HG02571 (cell line): Measurements from ENCODE around the gene RETREG1.
"Not testable (repeated sequence)": the region's sequence is repeated elsewhere in the genome, so short reads cannot be mapped to it uniquely, and the experiment has no call there.

Experiments
- ATAC-seq: cut with Tn5 transposase; IDR thresholded peaks from one replicate; pipeline ENCODE4 v1.9.1; 2021; ENCODE audit warnings: mild to moderate bottlenecking, moderate library complexity; ENCODE audit not compliant: unreplicated experiment

The RETREG1 gene, protein sequence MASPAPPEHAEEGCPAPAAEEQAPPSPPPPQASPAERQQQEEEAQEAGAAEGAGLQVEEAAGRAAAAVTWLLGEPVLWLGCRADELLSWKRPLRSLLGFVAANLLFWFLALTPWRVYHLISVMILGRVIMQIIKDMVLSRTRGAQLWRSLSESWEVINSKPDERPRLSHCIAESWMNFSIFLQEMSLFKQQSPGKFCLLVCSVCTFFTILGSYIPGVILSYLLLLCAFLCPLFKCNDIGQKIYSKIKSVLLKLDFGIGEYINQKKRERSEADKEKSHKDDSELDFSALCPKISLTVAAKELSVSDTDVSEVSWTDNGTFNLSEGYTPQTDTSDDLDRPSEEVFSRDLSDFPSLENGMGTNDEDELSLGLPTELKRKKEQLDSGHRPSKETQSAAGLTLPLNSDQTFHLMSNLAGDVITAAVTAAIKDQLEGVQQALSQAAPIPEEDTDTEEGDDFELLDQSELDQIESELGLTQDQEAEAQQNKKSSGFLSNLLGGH

DNA sequence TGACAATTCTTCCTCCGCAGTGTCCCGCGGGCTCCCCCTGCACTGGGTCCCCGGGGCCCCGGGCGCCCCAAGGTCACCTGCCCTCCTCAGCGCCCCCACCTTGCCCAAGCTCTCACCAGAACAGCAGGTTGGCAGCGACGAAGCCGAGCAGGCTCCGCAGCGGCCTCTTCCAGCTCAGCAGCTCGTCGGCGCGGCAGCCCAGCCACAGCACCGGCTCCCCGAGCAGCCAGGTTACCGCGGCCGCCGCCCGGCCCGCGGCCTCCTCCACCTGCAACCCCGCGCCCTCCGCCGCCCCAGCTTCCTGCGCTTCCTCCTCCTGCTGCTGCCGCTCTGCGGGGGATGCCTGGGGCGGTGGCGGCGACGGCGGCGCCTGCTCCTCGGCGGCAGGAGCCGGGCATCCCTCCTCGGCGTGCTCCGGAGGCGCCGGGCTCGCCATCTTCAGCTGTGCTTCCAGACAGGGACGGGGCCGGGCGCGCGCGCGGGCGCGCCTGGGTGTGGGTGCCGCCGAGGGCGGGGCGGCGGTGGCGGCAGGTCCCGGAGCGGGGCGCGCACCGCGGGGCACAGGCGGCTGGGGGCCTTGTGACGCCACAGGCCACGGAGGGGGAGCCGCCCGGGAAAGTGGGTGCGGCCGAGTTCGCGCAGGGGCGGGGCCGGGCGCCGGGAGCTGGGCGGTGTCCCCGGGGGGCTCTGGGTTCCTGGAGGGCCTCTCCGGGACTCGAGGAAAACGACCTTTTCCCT is at the start of gene RETREG1:
Gene RETREG1, minus strand, starts transcription at position 462 of the 738 bp plus-strand sequence. Its CDS starts 26 bp downstream, at position 436.
- peak; percentile 63 for ATAC-seq

DNA sequence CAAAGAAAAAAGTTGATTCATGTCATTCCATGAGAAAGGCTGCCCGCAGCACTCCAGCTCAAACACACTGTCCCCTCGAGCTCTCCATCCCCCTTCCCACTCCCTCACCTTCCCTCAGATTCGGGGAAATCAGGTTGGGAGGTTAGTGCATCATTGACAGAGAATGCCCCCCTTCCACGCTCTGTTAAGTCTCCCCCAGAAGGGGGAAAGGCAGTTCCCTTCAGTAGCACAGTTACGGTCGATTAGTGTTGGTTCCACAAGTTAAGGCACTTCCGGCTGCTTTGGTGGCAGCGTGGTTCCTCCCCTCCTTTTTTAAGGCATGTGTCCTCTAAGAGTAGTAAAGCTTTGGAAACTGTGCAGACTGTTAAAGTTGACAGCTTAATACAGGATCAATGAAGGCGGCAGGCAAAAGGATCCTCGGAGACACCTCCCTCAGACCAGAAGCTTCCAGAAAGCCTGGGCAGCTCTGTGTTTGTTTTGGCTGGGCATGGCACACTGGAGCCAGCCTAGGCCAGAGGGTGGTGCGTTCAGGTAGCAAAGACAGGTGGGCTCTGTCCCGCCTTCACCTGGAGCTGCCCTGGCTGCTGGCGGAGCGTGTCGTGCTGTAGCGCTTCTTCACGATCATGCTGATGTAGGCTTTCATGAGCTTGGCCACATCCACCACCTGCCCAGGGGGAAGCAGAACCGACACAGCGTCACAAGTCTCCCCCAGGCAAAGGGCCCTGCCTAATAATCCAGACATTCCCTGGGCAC is 49.5 kb upstream of the RETREG1 start:
- ATAC-seq, result no peak

DNA sequence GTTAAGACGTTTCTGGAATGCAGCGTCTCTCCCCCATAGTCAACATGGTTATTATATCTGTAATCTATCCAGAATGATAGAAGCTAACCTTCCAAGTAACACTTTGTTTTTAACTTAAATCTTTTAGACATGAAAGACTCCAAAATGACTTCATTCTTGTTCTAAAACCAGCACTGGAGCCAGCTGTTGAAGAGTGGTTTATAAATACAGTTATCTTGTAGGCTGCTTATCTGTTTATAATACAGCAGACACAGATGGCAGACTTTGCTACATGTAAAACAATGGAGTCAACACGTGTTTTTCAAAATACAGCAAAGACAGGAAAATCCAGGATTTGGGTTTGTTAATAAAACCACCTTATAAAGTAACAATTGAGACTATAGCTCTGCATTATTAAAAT is 48.8 kb upstream of the RETREG1 start:
- ATAC-seq, result no peak

DNA sequence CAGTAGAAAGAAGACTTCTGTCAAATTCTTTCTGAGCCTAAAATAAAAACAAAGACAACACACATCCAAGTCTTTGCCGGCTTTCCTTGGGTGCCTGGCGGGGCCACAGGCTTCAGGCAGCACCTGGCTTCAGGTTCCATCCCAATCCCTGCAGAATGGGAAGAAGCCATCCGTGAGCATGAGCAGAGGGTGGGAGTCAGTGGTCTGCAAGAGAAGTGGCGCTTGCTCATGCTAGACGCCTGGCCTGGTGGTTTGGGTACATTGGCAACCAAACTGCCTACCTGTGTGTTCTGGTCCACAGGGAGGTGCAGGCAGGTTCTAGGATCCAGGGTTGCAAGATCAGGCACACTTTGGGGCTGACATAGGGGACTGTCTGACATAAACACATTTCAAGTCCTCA is 47.6 kb upstream of the RETREG1 start:
- ATAC-seq, result no peak

DNA sequence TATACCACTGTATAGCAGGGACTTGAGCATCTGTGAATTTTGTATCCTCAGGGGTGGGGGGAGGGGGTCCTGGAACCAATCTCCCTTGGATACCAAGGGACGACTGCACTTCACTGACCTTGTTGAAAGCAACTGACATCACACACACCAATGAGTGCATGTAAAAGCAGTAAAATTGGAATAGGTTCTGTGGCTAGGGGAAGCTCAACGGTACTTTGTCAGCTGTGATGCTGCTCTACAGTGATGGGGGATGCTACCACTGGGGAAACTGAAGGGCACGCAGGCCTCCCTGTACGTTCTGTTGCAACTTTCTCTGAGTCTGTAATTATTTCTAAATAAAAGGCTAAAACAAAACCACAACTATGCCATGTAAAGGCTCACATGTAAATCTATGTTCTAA is 47.0 kb upstream of the RETREG1 start:
- no peak for ATAC-seq

DNA sequence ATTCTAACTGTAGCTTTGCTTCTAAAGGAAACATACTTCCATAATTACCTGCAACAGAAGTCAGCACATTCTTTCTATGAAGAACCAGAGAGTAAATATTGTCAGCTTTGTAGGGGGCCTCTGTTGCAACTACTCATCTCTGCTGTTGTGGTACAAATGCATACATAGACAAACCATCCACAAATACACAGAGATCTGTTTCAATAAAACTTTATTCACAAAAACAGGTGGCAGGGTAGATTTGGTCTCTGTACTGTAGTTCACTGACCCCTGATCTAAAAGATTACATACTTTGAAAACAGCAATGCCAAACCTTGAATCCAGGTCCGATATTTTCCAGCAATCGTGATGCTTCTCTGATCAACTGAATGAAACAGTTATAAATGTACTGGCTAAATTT is 44.9 kb upstream of the RETREG1 start:
- no peak for ATAC-seq

DNA sequence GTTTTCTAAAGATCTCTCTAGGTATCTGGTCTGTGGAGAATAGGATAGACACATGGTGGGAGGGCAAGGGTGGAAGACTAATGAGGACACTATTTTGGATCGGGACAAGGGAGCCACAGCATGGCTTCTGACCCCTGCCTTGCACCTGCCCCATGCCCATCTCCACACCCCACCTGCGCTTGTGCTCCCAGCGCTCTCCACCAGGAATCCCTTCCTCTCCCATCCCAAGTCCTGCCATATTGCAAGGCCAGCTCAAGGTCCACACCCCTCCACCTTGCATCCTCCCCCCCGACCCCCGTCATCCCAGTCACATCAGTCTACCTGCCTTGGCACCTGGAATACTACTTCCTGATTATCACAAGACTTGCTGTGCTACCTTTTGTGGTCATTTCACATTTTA is 44.2 kb upstream of the RETREG1 start:
- no peak for ATAC-seq

DNA sequence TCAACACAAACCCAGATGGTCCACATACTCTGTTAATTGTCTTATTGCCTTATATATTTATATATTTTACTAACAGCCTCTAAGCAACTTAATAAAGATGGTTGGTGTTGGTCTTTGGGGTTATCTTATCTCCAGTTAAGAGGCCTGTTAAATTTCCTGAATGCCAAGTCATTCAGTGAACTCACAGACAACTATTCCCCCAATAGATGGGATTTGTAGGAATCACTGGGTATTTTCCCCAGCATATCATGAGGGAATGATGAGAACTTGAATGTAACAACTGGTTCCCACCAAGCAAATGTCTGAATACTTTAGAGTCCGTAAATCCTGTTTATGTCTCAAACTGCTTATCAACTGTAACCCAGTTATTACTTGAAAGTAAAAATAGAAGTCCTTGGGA is 42.7 kb upstream of the RETREG1 start:
- ATAC-seq, result no peak

DNA sequence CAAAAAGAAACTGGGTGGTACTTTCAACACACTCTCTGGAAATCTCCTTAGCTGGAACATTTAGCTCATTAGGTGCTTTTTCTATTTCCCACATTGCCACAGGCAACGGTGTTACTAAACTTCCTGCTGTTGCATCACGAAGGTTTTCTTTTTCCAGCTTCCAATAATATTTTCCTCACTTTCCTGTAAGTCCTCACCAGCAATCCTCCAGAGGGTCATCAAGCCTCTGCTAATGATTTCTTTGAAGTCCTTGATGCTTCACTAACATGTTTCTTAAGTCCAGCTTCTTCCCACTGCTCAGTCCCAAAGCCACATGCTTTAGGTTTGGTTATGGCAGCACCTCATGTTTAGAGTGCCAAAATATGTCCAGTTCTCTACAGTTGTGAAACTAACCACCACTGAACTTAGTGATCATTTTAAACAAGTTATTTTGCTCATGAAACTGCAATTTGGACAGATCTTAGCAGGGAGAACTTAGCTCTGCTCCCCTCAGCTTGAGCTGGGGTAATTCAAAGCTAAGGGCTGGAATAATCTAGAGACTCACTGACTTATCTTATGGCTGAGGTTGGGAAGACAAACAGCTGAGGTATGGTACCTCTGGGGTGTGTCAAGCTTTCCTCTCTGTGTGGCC is 39.9 kb upstream of the RETREG1 start:
- no peak for ATAC-seq

DNA sequence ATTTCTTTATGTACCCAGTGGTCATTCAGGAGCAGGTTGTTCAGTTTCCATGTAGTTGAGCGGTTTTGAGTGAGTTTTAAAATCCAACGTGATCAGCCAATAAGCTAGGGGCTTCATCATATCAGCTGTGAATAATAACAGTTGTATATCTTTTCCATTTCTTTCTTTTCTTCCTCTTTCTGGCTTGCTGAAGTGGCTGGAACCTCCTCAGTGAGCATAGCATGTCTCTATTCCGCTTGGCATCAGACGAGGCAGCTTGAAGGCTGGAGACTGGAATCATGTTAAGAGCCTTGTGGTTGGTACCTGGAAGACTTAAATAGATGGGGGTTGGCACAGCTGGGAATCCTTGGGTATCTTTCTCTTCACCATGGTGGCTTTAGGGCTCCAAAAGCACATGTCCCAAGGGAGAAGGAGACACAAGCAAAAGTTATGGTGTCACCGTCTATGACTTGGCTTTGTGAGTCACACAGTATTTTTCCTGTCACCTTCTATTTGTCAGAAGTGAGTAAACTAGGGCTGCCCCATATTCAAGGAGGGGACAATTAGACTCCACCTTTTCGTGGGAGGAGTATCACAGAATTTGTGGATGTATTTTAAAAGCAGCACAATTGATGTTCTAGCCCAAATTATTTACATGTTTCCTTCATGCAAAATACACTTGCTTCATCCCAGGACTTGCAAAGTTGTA is 38.0 kb upstream of the RETREG1 start:
- no peak for ATAC-seq

DNA sequence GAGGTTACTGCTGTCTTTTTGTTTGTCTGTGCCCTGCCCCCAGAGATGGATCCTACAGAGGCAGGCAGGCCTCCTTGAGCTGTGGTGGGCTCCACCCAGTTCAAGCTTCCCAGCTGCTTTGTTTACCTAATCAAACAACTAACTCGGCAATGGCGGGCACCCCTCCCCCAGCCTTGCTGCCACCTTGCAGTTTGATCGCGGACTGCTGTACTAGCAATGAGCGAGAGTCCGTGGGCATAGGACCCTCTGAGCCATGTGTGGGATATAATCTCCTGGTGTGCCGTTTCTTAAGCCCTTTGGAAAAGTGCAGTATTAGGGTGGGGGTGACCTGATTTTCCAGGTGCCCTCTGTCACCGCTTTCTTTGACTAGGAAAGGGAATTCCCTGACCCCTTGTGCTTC is 31.9 kb upstream of the RETREG1 start:
- not testable (repeated sequence) for ATAC-seq

DNA sequence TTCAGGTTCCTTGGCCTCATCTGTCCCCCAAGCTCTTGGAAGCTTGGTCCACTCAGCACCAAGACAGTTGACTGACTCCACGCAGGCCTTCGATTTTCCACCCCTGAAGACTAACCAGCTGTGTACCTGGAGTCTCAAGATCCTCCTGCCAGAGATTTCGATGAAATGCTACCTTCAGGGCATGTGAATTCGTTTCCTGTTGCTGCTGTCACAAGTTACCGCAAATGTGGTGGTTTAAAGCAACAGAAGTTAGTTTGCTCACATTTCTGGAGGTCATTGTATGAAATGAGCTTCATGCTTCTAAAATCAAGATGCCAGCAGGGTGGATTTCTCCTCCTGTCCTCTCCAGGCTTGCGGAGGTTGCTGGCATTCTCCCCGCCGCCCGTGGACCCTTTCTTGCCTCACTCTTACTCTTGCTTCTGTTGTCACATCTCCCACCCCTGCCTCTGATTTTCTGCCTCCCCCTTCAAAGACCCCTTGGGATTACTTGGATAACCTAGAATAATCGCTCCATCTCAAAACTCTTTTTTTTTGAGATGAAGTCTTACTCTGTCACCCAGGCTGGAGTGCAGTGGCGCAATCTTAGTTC is 27.6 kb upstream of the RETREG1 start:
- ATAC-seq, result no peak

DNA sequence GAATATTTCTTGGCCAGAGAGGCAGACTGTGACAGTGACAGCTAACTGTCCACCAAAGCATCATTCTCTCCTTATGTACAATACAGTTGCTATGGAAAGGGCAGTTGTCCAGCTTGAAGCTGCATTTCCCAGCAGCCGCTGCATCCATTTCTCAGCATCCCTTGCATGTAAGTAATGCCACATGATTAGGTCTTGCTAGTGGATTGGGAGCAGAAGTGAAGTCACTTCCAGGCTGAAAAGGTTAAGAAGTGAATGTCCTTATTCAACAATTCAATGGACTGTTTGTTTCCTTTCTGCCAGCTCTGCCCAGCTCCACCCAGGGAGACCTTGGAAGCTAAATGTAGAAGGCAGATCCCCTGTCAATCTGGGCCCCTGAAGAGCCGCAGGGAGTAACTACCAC is 26.1 kb upstream of the RETREG1 start:
- ATAC-seq, result no peak

DNA sequence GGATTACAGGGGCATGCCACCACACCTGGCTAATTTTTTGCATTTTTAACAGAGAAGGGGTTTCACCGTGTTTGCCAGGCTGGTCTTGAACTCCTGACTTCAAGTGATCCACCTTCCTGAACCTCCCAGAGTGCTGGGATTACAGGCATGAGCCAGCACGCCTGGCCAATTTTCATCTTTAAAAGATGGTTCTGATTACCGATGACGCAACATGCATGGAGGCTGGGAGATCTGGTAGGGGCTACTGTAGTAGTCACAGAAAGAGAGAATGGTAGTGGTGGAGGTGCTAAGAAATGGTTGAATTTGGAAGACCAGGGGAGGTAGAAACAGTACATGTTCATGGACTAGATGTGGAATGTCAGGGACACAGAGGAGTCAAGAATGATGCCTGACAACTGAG is 22.4 kb upstream of the RETREG1 start:
- ATAC-seq, result no peak

DNA sequence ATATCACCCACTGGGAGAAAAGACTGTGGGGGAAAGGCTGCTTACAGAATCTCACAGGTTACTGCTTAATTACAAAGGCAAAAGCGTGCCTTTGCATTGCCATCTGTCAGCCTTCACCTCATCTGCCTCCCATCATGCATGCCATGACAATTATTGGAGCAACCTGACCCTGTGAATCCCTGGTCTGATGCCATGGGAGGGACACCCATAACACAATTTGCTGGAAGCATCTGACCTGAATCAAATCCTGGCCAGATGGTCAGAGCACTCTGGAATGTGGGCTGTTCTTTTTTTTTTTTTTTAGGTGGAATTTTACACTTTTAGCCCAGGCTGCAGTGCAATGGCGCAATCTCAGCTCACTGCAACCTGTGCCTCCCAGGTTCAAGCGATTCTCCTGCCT is 11.6 kb upstream of the RETREG1 start:
- ATAC-seq, result no peak

DNA sequence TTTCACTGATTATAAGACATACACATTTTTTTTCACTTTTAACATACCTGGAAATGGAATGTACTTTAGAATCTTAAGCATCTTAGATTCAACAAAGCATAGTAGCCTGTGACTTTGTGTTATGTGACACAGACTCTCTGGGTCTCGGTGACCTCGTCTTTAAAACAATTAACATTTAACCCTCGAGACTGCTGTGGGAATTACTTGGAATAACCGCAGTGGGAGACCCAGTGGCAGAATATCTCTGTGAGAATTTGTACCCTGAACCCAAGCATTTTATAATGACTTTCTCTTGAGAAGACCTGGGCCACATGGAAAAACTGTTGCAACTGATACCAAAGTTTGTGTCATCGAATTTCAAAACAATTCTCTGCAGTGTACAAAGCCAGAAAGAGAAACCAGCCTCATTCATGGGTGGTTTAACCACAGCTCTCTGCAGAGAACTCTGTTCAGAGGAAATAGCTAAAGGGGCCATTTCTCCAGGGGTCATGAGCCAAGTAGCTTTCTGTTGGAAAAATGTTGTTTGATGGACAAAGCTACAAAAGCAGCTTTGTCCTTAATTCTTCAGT is 10.0 kb upstream of the RETREG1 start:
- no peak for ATAC-seq

DNA sequence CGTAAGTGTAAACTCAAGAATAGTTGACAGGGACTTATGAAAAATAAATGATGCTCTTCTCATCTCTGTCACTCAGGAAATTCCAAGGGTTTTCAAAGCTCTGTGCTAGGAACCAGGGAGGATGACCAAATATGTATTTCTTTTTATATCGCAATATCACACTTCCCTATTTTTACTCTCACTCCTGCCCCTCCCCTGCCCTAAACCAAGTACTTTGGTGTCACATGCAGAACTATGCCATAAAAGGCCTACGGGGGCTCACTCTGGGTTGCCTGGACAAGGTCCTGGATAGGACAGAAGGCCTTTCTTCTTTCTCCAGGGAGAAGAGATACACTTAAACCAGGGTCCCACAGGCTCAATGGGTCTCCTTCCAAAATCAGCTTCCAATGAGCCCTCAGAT is 8.3 kb upstream of the RETREG1 start:
- no peak for ATAC-seq

DNA sequence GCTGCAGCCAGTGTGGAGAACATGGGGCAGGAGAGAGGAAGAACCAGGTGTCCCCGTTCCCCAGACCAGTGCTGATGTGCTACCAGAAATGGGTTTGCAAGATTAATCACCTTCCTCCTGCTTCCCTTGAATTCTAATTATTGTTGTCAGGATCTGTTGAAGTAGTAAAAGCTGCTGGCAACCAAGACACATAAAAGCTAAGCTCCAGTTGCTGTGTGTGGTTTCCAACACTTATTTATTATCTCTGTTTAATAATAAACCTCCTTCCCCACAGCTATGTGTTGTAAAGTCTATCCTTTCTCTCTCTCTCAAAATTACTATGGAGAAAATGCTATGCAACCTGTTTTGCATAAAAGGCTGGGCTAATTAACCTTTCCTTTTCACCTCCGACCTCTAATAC is 2.3 kb upstream of the RETREG1 start:
- ATAC-seq, result no peak

DNA sequence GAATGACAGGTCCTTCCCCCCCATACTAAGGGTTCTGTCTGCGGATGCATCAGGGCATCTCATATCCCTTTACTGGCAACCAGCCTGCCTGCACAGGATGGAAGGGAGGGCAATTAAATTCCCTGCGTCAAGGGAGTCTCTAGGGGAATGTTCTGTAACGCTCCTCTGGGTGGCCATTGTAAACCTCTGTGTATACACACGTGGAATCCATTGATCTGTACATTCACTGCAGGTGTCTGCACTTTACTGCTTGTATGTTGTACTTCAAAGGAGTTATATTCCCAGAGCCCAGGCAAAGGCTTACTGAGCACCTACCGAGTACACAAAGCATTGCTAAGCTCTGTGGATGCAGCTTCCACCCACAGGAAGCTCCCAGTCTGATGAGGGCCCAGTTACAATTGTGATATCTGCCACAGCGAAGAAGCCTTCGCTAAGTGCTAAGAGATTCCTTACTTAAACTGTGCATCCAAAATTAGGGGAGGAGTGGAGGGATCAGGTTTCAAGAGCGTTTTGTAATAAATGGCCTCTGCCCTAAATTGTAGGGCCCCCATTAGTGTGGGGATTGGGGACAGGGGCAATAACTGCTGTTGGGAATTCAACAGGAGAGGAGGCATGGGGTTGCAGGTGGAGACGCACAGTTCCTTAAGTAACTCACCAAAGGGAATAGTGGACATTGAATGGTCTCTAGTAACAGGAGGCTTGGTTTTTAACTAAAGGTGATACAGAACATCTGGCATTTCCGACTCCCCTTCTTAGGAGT is 1.5 kb upstream of the RETREG1 start:
- no peak for ATAC-seq
